A549 (cell line): ENCODE results near the gene RABGAP1L. TPM values are rescaled to one million over a fixed set of nuclear protein-coding genes. Genes with fewer than 3 reads are reported as not detected.

ENCODE experiments used
- ATAC-seq, 2 experiments: fragments of 200-7000 bp in 1 of 2; fragments of >200 bp in 1 of 2; cut with Nextera tagmentation in 1 of 2; cut with Tn5 transposase in 1 of 2; 3 replicates each; pipeline versions ENCODE4 v1.8.0 to v1.9.1; 2018 to 2020; ENCODE audit warnings: mild to moderate bottlenecking in 1 of 2, moderate library complexity in 1 of 2
- CTCF ChIA-PET: fragments of 300-600 bp; sonication (Branson Sonifier 250); formaldehyde crosslinking; extraction: SDS; loops from one replicate; lab custom pipeline; 2021; ENCODE audit warnings: antibody characterized with exemption, inconsistent platforms; lab: Yijun Ruan, JAX
- POLR2A ChIA-PET: fragments of 350-600 bp; formaldehyde crosslinking; extraction: SDS; loops from one replicate; lab custom pipeline; 2021; ENCODE audit warnings: antibody characterized with exemption, inconsistent platforms; lab: Yijun Ruan, JAX
- DNase-seq, 2 experiments: peaks; one replicate each; pipeline versions ENCODE4 v3.0.0 to v3.0.0-alpha.2; 2011 to 2016; ENCODE audit warnings: low read depth in 1 of 2, low spot score in 1 of 2
- FAIRE-seq: peaks from 2 replicates; lab custom pipeline; 2011; peaks lifted over from hg19 to GRCh38; lab: Jason Lieb, UNC
- H3K27ac ChIP-seq, 2 experiments: fragments of >200 bp; sonication (Bioruptor Twin); formaldehyde crosslinking; 3 replicates each; pipeline ENCODE4 v1.5.1; 2016 to 2017
- H3K4me1 ChIP-seq: fragments of >200 bp; sonication (Bioruptor Twin); formaldehyde crosslinking; 3 replicates; pipeline ENCODE4 v1.6.1; 2016
- H3K4me2 ChIP-seq: fragments of >200 bp; sonication (Bioruptor Twin); formaldehyde crosslinking; 3 replicates; pipeline ENCODE4 v1.6.1; 2016
- H3K4me3 ChIP-seq: fragments of >200 bp; sonication (Bioruptor Twin); formaldehyde crosslinking; 3 replicates; pipeline ENCODE4 v1.5.1; 2016
- H3K9me3 ChIP-seq: fragments of >200 bp; sonication (Bioruptor Twin); formaldehyde crosslinking; 3 replicates; pipeline ENCODE4 v1.6.1; 2016
- ATOH8 ChIP-seq: fragments of 250-450 bp; sonication (Bioruptor Pico); IDR thresholded peaks from 2 replicates; pipeline ENCODE4 v1.5.0; 2020; ENCODE audit warnings: low read depth, mild to moderate bottlenecking, moderate library complexity
- CBX8 ChIP-seq: fragments of 200-600 bp; sonication (generic); IDR thresholded peaks from 2 replicates; pipeline ENCODE4 v1.6.1; 2016
- CHD2 ChIP-seq: fragments of 150-350 bp; IDR thresholded peaks from 2 replicates; pipeline ENCODE4 v1.6.1; 2014; ENCODE audit warnings: low read length; ENCODE audit not compliant: partially characterized antibody
- CHD4 ChIP-seq: fragments of 200-600 bp; sonication (generic); IDR thresholded peaks from 2 replicates; pipeline ENCODE4 v1.6.1; 2016; ENCODE audit warnings: antibody characterized with exemption, mild to moderate bottlenecking, borderline replicate concordance
- E2F6 ChIP-seq: IDR thresholded peaks from 2 replicates; pipeline ENCODE4 v1.6.1; 2012; ENCODE audit warnings: low read depth, borderline replicate concordance
- EHF ChIP-seq: fragments of 250-450 bp; sonication (Bioruptor Pico); IDR thresholded peaks from 2 replicates; pipeline ENCODE4 v1.5.0; 2020; ENCODE audit warnings: mild to moderate bottlenecking
- FOSL2 ChIP-seq, 2 experiments: fragments of 450-650 bp in 1 of 2; fragments of >200 bp in 1 of 2; sonication (Bioruptor Twin) in 1 of 2; formaldehyde crosslinking; IDR thresholded peaks; 2 replicates each; pipeline versions ENCODE4 v1.5.0 to v1.6.1; 2016 to 2020; ENCODE audit warnings: mild to moderate bottlenecking in 1 of 2, moderate library complexity in 1 of 2
- HDAC2 ChIP-seq: fragments of 200-600 bp; sonication (generic); IDR thresholded peaks from 2 replicates; pipeline ENCODE4 v1.6.1; 2016
- HEYL ChIP-seq: fragments of 250-450 bp; sonication (Bioruptor Pico); IDR thresholded peaks from 2 replicates; pipeline ENCODE4 v1.8.0; 2021; ENCODE audit warnings: mild to moderate bottlenecking, moderate library complexity
- HOXA7 ChIP-seq: fragments of 250-450 bp; sonication (Bioruptor Pico); IDR thresholded peaks from 2 replicates; pipeline ENCODE4 v1.5.0; 2020; ENCODE audit warnings: mild to moderate bottlenecking, moderate library complexity
- HOXB5 ChIP-seq: fragments of 250-450 bp; sonication (Bioruptor Pico); IDR thresholded peaks from 2 replicates; pipeline ENCODE4 v1.5.0; 2020; ENCODE audit warnings: mild to moderate bottlenecking, moderate library complexity
- MAFK ChIP-seq: fragments of 450-650 bp; IDR thresholded peaks from 2 replicates; pipeline ENCODE4 v1.6.1; 2014; ENCODE audit not compliant: partially characterized antibody
- NR3C1 ChIP-seq: fragments of >200 bp; sonication (Bioruptor Twin); formaldehyde crosslinking; IDR thresholded peaks from 3 replicates; pipeline ENCODE4 v1.6.1; 2017
- RAD21 ChIP-seq, 2 experiments: fragments of >200 bp in 1 of 2; sonication (Bioruptor Twin) in 1 of 2; formaldehyde crosslinking in 1 of 2; IDR thresholded peaks in 1 of 2; conservative IDR thresholded peaks in 1 of 2; 2 replicates in 1 of 2; 3 replicates in 1 of 2; pipeline ENCODE4 v1.6.1; 2012 to 2018; ENCODE audit warnings: inconsistent platforms in 1 of 2
- REST ChIP-seq: fragments of 200-600 bp; sonication (generic); IDR thresholded peaks from 2 replicates; pipeline ENCODE4 v1.6.1; 2016; ENCODE audit warnings: antibody characterized with exemption, mild to moderate bottlenecking, moderate library complexity
- RNF2 ChIP-seq: fragments of 200-600 bp; sonication (generic); IDR thresholded peaks from 2 replicates; pipeline ENCODE4 v1.6.1; 2016; ENCODE audit warnings: low read depth, mild to moderate bottlenecking, antibody characterized with exemption, moderate library complexity, borderline replicate concordance
- SMC3 ChIP-seq: fragments of >200 bp; sonication (Bioruptor Twin); formaldehyde crosslinking; IDR thresholded peaks from 3 replicates; pipeline ENCODE4 v1.6.1; 2018; ENCODE audit warnings: inconsistent platforms
- TP53 ChIP-seq: fragments of 250-450 bp; sonication (Bioruptor Pico); IDR thresholded peaks from 2 replicates; pipeline ENCODE4 v1.5.0; 2021; ENCODE audit warnings: mild to moderate bottlenecking, moderate library complexity
- USF2 ChIP-seq: fragments of 450-650 bp; IDR thresholded peaks from 2 replicates; pipeline ENCODE4 v1.6.1; 2014; ENCODE audit warnings: antibody characterized with exemption
- ZFP36 ChIP-seq: fragments of 450-650 bp; IDR thresholded peaks from 2 replicates; pipeline ENCODE4 v1.6.1; 2014; ENCODE audit warnings: borderline replicate concordance; ENCODE audit not compliant: partially characterized antibody
- ZNF302 ChIP-seq: fragments of 250-450 bp; sonication (Bioruptor Pico); IDR thresholded peaks from 2 replicates; pipeline ENCODE4 v1.9.0; 2021; ENCODE audit warnings: inconsistent platforms, mild to moderate bottlenecking, moderate library complexity
- WGBS: methylation state at CpG from one replicate; pipeline ENCODE4 v1.1.6; 2017; ENCODE audit errors: missing lambda C conversion rate; 5-methylcytosine and 5-hydroxymethylcytosine counted together
- polyA plus RNA-seq, 4 experiments: library from polyadenylated mRNA; depleted of rRNA in 3 of 4; stranded (reverse); fragments of >200 nt; fragmentation: RNase III in 1 of 4; extraction: RNeasy Plus Mini Kit Qiagen cat#74134 plus additional on column Dnase treatment in 1 of 4; gene quantifications; 2 replicates in 3 of 4; 3 replicates in 1 of 4; pipeline ENCODE4 v1.2.3, GENCODE V29; 2011 to 2017

RABGAP1L gene
- polyA plus RNA-seq, 2 of the 4 experiments (the other 2 are of a cell fraction) = 8.2 to 18.6 TPM

GRCh38 chr1:174800876-174801275 lies 641.6 kb downstream of the RABGAP1L start:
- peaks cover 14% of the 10 kb centered on the region; the same call in 1 of the 3 replicates for H3K4me1 ChIP-seq
- DNase-seq (no peak), ATAC-seq (no peak), FAIRE-seq (no peak)
- no peak overlapping the region for H3K4me3 ChIP-seq
- no peaks in the 10 kb centered on the region for H3K9me3 ChIP-seq
- WGBS = 79% methylated on average over 1 of the region's 1 CpG
- ChIA-PET POLR2A (no interaction called here), CTCF (interaction anchor here (1.2 to 3.0 kb wide), 2 partner anchors 181 to 198 kb away, joined by 3 to 11 read pairs; partner anchors contain the start of gene CACYBP)
- H3K27ac ChIP-seq = no peak overlapping the region
- no peak overlapping the region for H3K4me2 ChIP-seq
- no peak for TF ChIP-seq FOSL2 (IDR thresholded peaks at IDR 0.05)
- no peak for TF ChIP-seq FOSL2 (CRISPR knock-in tag; IDR thresholded peaks at IDR 0.05)
- no peak for TF ChIP-seq EHF (CRISPR knock-in tag)
- no peak for TF ChIP-seq USF2
- TF ChIP-seq MAFK = no peak
- no peak for TF ChIP-seq E2F6
- no peak for TF ChIP-seq HOXB5
- TF ChIP-seq CBX8 = no peak
- no peak for TF ChIP-seq ATOH8 (CRISPR knock-in tag)

- Histone ChIP-seq H3K4me2 (no peak overlapping the region), H3K27ac (no peak overlapping the region), H3K4me1 (peaks cover 8% of the 10 kb centered on the region; the same call in 2 of the 3 replicates), H3K9me3 (no peaks in the 10 kb centered on the region), H3K4me3 (no peak overlapping the region)
- ChIA-PET POLR2A (no interaction called here), CTCF (interaction anchor here (1.2 to 1.5 kb wide), 2 partner anchors 10 to 15 kb away, joined by 3 to 5 read pairs; no protein-coding TSS in a partner anchor)
- ATAC-seq (no peak), DNase-seq (no peak), FAIRE-seq (no peak)
- 15% methylated on average over 2 of the region's 2 CpGs for WGBS
- TF ChIP-seq CHD4 = no peak
- TF ChIP-seq REST = no peak
- no peak for TF ChIP-seq HDAC2
- TF ChIP-seq CHD2 = no peak
- TF ChIP-seq RNF2 = no peak
- no peak for TF ChIP-seq MAFK
- TF ChIP-seq ZFP36 = no peak
- TF ChIP-seq ZNF302 (CRISPR knock-in tag) = no peak
- TF ChIP-seq, all 56 proteins: peak for 0
These were observed 650.5 kb downstream of the RABGAP1L start for GRCh38 chr1:174809755-174810280.

GRCh38 chr1:174812016-174812415 lies 652.7 kb downstream of the RABGAP1L start:
- POLR2A ChIA-PET = interaction anchor here (1.9 kb wide), 1 partner anchor 187 kb away, joined by 6 read pairs; the partner anchor contains the start of gene CACYBP

More at GRCh38 chr1:174812016-174812415, 652.7 kb downstream of the RABGAP1L start:
- no peak overlapping the region for H3K4me3 ChIP-seq
- ATAC-seq (no peak), DNase-seq (no peak)
- H3K9me3 ChIP-seq = no peaks in the 10 kb centered on the region
- TF ChIP-seq HEYL = no peak
- no peak for TF ChIP-seq NR3C1
- TF ChIP-seq TP53 (CRISPR knock-in tag) = no peak
- no peak for TF ChIP-seq HOXA7
- TF ChIP-seq MAFK = no peak
- no peak for TF ChIP-seq SMC3
- no peak for TF ChIP-seq RAD21 (conservative IDR thresholded peaks at IDR 0.05 in 1 of 2, IDR thresholded peaks at IDR 0.05 in 1 of 2)
- TF ChIP-seq, all 56 proteins: peak for 0
- Histone ChIP-seq H3K4me2 (no peak overlapping the region), H3K27ac (no peak overlapping the region), H3K4me1 (peaks cover 13% of the 10 kb centered on the region; the same call in 2 of the 3 replicates)
- CTCF ChIA-PET = interaction anchor here (0.9 kb wide), 1 partner anchor 127 kb away, joined by 3 read pairs; no protein-coding TSS in a partner anchor
- FAIRE-seq = no peak
